ENCODE results near the gene ZNF606.

ZNF606 gene

GRCh38 chr19:57954996-57955395 lies 47.6 kb downstream of the ZNF606 start:
- Histone ChIP-seq H2AK5ac (ENCODE audit: low read length) (no peak overlapping the region), H3K23ac (ENCODE audit: low read length) (no peak overlapping the region), H3K79me1 (ENCODE audit: low read length) (no peaks in the 10 kb centered on the region), H2BK12ac (ENCODE audit: low read length) (no peak overlapping the region), H4K8ac (ENCODE audit: low read depth, low read length) (no peak overlapping the region), H3K36me3 (ENCODE audit: control insufficient read depth in 1 of 2, insufficient read depth in 2 of 2, low read length in 2 of 2) (no peaks in the 10 kb centered on the region), H3K4ac (ENCODE audit: low read depth, low read length) (no peak overlapping the region), H3K9me3 (ENCODE audit: insufficient read depth, low read depth, low read length) (peaks cover 29% of the 10 kb centered on the region), H3K4me1 (ENCODE audit: control insufficient read depth in 1 of 2, insufficient read depth in 2 of 2, low read length in 2 of 2) (no peaks in the 10 kb centered on the region), H3K18ac (ENCODE audit: low read length) (no peak overlapping the region), H3K27me3 (ENCODE audit: insufficient read depth, low read length) (no peaks in the 10 kb centered on the region), H4K12ac (ENCODE audit: low read depth, low read length) (no peak overlapping the region), H3K79me2 (ENCODE audit: control insufficient read depth, insufficient read depth, low read length, poor library complexity) (no peaks in the 10 kb centered on the region), H3K9ac (ENCODE audit: low read length) (no peak overlapping the region), H2AFZ (ENCODE audit: insufficient read depth, low read length, poor library complexity) (no peak overlapping the region), H2BK120ac (ENCODE audit: insufficient read depth, low read length, poor library complexity) (no peak overlapping the region), H3K4me2 (ENCODE audit: low read length) (no peak overlapping the region), H3K4me3 (ENCODE audit: low read depth, low read length) (no peak overlapping the region), H3K27ac (ENCODE audit: low read depth, low read length) (no peak overlapping the region), H2BK5ac (ENCODE audit: low read depth, low read length, poor library complexity) (no peak overlapping the region), H4K91ac (ENCODE audit: low read depth, low read length) (no peak overlapping the region), H3K14ac (ENCODE audit: low read length) (no peak overlapping the region)
- no CpG with 5 or more reads among the region's 4 CpGs for WGBS (ENCODE audit: extremely low coverage, insufficient coverage, insufficient read length)
- no peak for DNase-seq

GRCh38 chr19:57949702-57950101 lies 52.9 kb downstream of the ZNF606 start:
- WGBS (ENCODE audit: extremely low coverage, insufficient coverage, insufficient read length) = no CpG with 5 or more reads among the region's 12 CpGs

DNA sequence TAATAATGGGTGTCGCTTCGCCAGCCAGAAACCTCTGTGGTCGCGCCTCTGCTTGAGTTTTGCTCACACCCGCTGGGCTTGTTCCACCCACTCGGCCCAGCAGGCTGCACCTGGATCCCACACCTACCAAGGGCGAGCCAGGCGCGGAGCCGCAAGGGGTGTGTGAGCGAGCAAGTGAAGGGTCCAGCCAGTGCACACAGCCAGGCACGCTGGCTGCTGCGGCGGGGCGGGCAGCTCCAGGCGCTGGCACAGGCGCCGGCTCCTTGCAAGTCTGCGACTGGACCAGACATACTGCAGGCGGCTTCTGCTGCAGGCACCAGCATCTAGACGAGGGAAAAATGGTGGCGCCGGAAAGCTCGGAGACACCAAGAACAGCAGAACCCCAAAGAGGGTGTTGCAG lies 53.3 kb downstream of the ZNF606 start:
- H3K79me2 ChIP-seq (ENCODE audit: control insufficient read depth, insufficient read depth, low read length, poor library complexity) = peaks cover 8% of the 10 kb centered on the region
- no peak overlapping the region for H3K9ac ChIP-seq (ENCODE audit: low read length)
- H3K27me3 ChIP-seq (ENCODE audit: insufficient read depth, low read length) = no peaks in the 10 kb centered on the region
- no peak overlapping the region for H3K18ac ChIP-seq (ENCODE audit: low read length)
- H3K4me2 ChIP-seq (ENCODE audit: low read length) = no peak overlapping the region
- no peak overlapping the region for H2BK12ac ChIP-seq (ENCODE audit: low read length)
- no peak overlapping the region for H3K14ac ChIP-seq (ENCODE audit: low read length)
- H3K79me1 ChIP-seq (ENCODE audit: low read length) = peaks cover 3% of the 10 kb centered on the region
- no peak overlapping the region for H3K4me3 ChIP-seq (ENCODE audit: low read depth, low read length)
- no peak overlapping the region for H3K27ac ChIP-seq (ENCODE audit: low read depth, low read length)
- H4K12ac ChIP-seq (ENCODE audit: low read depth, low read length) = no peak overlapping the region
- no peak overlapping the region for H2AK5ac ChIP-seq (ENCODE audit: low read length)
- no peak overlapping the region for H3K23ac ChIP-seq (ENCODE audit: low read length)
- no peak overlapping the region for H2BK5ac ChIP-seq (ENCODE audit: low read depth, low read length, poor library complexity)
- WGBS (ENCODE audit: extremely low coverage, insufficient coverage, insufficient read length) = no CpG with 5 or more reads among the region's 24 CpGs
- no peak overlapping the region for H3K4ac ChIP-seq (ENCODE audit: low read depth, low read length)
- peaks cover 7 to 8% of the 10 kb centered on the region in 2 experiments for H3K4me1 ChIP-seq (ENCODE audit: control insufficient read depth in 1 of 2, insufficient read depth in 2 of 2, low read length in 2 of 2)
- no peak overlapping the region for H4K8ac ChIP-seq (ENCODE audit: low read depth, low read length)
- DNase-seq = no peak
- no peak overlapping the region for H2AFZ ChIP-seq (ENCODE audit: insufficient read depth, low read length, poor library complexity)
- no peak overlapping the region for H2BK120ac ChIP-seq (ENCODE audit: insufficient read depth, low read length, poor library complexity)
- H4K91ac ChIP-seq (ENCODE audit: low read depth, low read length) = no peak overlapping the region
- H3K36me3 ChIP-seq (ENCODE audit: control insufficient read depth in 1 of 2, insufficient read depth in 2 of 2, low read length in 2 of 2) = peaks cover 0 to 2% of the 10 kb centered on the region in 2 experiments
- H3K9me3 ChIP-seq (ENCODE audit: insufficient read depth, low read depth, low read length) = peaks cover 28% of the 10 kb centered on the region

More at GRCh38 chr19:57949702-57950101, 52.9 kb downstream of the ZNF606 start:
- no peaks in the 10 kb centered on the region for H3K27me3 ChIP-seq (ENCODE audit: insufficient read depth, low read length)
- no peak overlapping the region for H3K23ac ChIP-seq (ENCODE audit: low read length)
- H3K4me2 ChIP-seq (ENCODE audit: low read length) = no peak overlapping the region
- no peak overlapping the region for H4K12ac ChIP-seq (ENCODE audit: low read depth, low read length)
- no peak overlapping the region for H3K4me3 ChIP-seq (ENCODE audit: low read depth, low read length)
- H2BK12ac ChIP-seq (ENCODE audit: low read length) = no peak overlapping the region
- H2BK120ac ChIP-seq (ENCODE audit: insufficient read depth, low read length, poor library complexity) = no peak overlapping the region
- H3K4me1 ChIP-seq (ENCODE audit: control insufficient read depth in 1 of 2, insufficient read depth in 2 of 2, low read length in 2 of 2) = peaks cover 7 to 8% of the 10 kb centered on the region in 2 experiments
- no peak overlapping the region for H3K4ac ChIP-seq (ENCODE audit: low read depth, low read length)
- no peak overlapping the region for H3K14ac ChIP-seq (ENCODE audit: low read length)
- no peak overlapping the region for H3K27ac ChIP-seq (ENCODE audit: low read depth, low read length)
- no peak overlapping the region for H4K8ac ChIP-seq (ENCODE audit: low read depth, low read length)
- DNase-seq = no peak
- no peak overlapping the region for H2AK5ac ChIP-seq (ENCODE audit: low read length)
- no peak overlapping the region for H2AFZ ChIP-seq (ENCODE audit: insufficient read depth, low read length, poor library complexity)
- peaks cover 8% of the 10 kb centered on the region for H3K79me2 ChIP-seq (ENCODE audit: control insufficient read depth, insufficient read depth, low read length, poor library complexity)
- peaks cover 28% of the 10 kb centered on the region for H3K9me3 ChIP-seq (ENCODE audit: insufficient read depth, low read depth, low read length)
- no peak overlapping the region for H3K18ac ChIP-seq (ENCODE audit: low read length)
- peaks cover 3% of the 10 kb centered on the region for H3K79me1 ChIP-seq (ENCODE audit: low read length)
- no peak overlapping the region for H3K9ac ChIP-seq (ENCODE audit: low read length)
- peaks cover 0 to 2% of the 10 kb centered on the region in 2 experiments for H3K36me3 ChIP-seq (ENCODE audit: control insufficient read depth in 1 of 2, insufficient read depth in 2 of 2, low read length in 2 of 2)
- H2BK5ac ChIP-seq (ENCODE audit: low read depth, low read length, poor library complexity) = no peak overlapping the region
- no peak overlapping the region for H4K91ac ChIP-seq (ENCODE audit: low read depth, low read length)

- Histone ChIP-seq H3K4me1 (ENCODE audit: control insufficient read depth in 1 of 2, insufficient read depth in 2 of 2, low read length in 2 of 2) (peaks cover 7 to 8% of the 10 kb centered on the region in 2 experiments), H3K27me3 (ENCODE audit: insufficient read depth, low read length) (no peaks in the 10 kb centered on the region), H3K18ac (ENCODE audit: low read length) (peak within 1 kb of the TSS; percentile 75), H3K4me2 (ENCODE audit: low read length) (peak within 1 kb of the TSS; percentile 85), H3K23ac (ENCODE audit: low read length) (no peak within 1 kb of the TSS), H4K8ac (ENCODE audit: low read depth, low read length) (peak within 1 kb of the TSS; percentile 89), H3K4me3 (ENCODE audit: low read depth, low read length) (peak within 1 kb of the TSS; percentile 97), H3K36me3 (ENCODE audit: control insufficient read depth in 1 of 2, insufficient read depth in 2 of 2, low read length in 2 of 2) (peaks cover under 1 to 14% of the 10 kb centered on the region in 2 experiments), H2AK5ac (ENCODE audit: low read length) (peak within 1 kb of the TSS; percentile 20), H2BK5ac (ENCODE audit: low read depth, low read length, poor library complexity) (peak within 1 kb of the TSS; percentile 74), H2AFZ (ENCODE audit: insufficient read depth, low read length, poor library complexity) (peak within 1 kb of the TSS; percentile 78), H4K91ac (ENCODE audit: low read depth, low read length) (peak within 1 kb of the TSS; percentile 50), H3K79me1 (ENCODE audit: low read length) (peaks cover 3% of the 10 kb centered on the region), H3K79me2 (ENCODE audit: control insufficient read depth, insufficient read depth, low read length, poor library complexity) (peaks cover 8% of the 10 kb centered on the region), H3K27ac (ENCODE audit: low read depth, low read length) (peak within 1 kb of the TSS; percentile 31), H2BK12ac (ENCODE audit: low read length) (no peak within 1 kb of the TSS), H3K9me3 (ENCODE audit: insufficient read depth, low read depth, low read length) (peaks cover 17% of the 10 kb centered on the region), H3K9ac (ENCODE audit: low read length) (peak within 1 kb of the TSS; percentile 86), H4K12ac (ENCODE audit: low read depth, low read length) (peak within 1 kb of the TSS; percentile 70), H2BK120ac (ENCODE audit: insufficient read depth, low read length, poor library complexity) (peak within 1 kb of the TSS; percentile 20), H3K14ac (ENCODE audit: low read length) (peak within 1 kb of the TSS; percentile 71), H3K4ac (ENCODE audit: low read depth, low read length) (peak within 1 kb of the TSS; percentile 49)
- WGBS (ENCODE audit: extremely low coverage, insufficient coverage, insufficient read length) = no CpG with 5 or more reads among the region's 54 CpGs
- DNase-seq = peak; percentile 92 to 98
Measured at GRCh38 chr19:57947419-57948134, 55.0 kb downstream of the ZNF606 start, which contains the start of gene ZNF256. Gene ZNF256 (minus strand): TSS chr19:57947706. CDS start chr19:57947474, 232 bp downstream.

All from trophoblast cell (in vitro differentiated cells and primary cell).